Raji (cell line): ENCODE measurements around the gene OR13C3.

Source experiments
- POLR2A ChIP-seq: IDR thresholded peaks from 2 replicates; pipeline ENCODE4 v1.6.1; 2011; ENCODE audit warnings: low read depth, low read length, control low read depth; ENCODE audit not compliant: insufficient read depth

Gene OR13C3

GRCh38 chr9:104503440-104503839 lies 33.2 kb downstream of the OR13C3 start:
- no peak for TF ChIP-seq POLR2A

- TF ChIP-seq POLR2A, result no peak
Measured at GRCh38 chr9:104494808-104495207, 41.8 kb downstream of the OR13C3 start.
